ENCODE measurements around the gene GINS2. TPM values are rescaled to one million over a fixed set of nuclear protein-coding genes. Genes with fewer than 3 reads are reported as not detected.

GINS2 gene
- total RNA-seq, 1 donor from 2014 or later = 0.25 TPM

GRCh38 chr16:85676466-85676865, 12.3 kb downstream of the GINS2 start:
- DNase-seq (ENCODE audit: extremely low spot score in 2 of 2) = no peak
- TF ChIP-seq, protein P1, sequence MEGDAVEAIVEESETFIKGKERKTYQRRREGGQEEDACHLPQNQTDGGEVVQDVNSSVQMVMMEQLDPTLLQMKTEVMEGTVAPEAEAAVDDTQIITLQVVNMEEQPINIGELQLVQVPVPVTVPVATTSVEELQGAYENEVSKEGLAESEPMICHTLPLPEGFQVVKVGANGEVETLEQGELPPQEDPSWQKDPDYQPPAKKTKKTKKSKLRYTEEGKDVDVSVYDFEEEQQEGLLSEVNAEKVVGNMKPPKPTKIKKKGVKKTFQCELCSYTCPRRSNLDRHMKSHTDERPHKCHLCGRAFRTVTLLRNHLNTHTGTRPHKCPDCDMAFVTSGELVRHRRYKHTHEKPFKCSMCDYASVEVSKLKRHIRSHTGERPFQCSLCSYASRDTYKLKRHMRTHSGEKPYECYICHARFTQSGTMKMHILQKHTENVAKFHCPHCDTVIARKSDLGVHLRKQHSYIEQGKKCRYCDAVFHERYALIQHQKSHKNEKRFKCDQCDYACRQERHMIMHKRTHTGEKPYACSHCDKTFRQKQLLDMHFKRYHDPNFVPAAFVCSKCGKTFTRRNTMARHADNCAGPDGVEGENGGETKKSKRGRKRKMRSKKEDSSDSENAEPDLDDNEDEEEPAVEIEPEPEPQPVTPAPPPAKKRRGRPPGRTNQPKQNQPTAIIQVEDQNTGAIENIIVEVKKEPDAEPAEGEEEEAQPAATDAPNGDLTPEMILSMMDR (IDR thresholded peaks at IDR 0.05) = no peak
- TF ChIP-seq POLR2A (IDR thresholded peaks at IDR 0.05) = no peak
- no peak for TF ChIP-seq POLR2AphosphoS5 (IDR thresholded peaks at IDR 0.05; ENCODE audit: insufficient read depth in 1 of 2, low read depth in 1 of 2)
- Histone ChIP-seq H3K4me1 (no peaks in the 10 kb centered on the region), H3K4me3 (no peak overlapping the region), H3K27ac (no peak overlapping the region), H3K9me3 (no peaks in the 10 kb centered on the region), H3K27me3 (no peaks in the 10 kb centered on the region), H3K36me3 (peaks cover 0 to 22% of the 10 kb centered on the region in 2 donors)
- intact Hi-C loops (cut with DNase I) = no loop called here

- TF ChIP-seq, protein P1 (IDR thresholded peaks at IDR 0.05) = peak in 1 of 3 experiments; percentile 9
- no peak for TF ChIP-seq POLR2AphosphoS5 (IDR thresholded peaks at IDR 0.05; ENCODE audit: insufficient read depth in 1 of 2, low read depth in 1 of 2)
- Histone ChIP-seq H3K9me3 (no peaks in the 10 kb centered on the region), H3K27ac (no peak overlapping the region), H3K36me3 (peaks cover 0 to 29% of the 10 kb centered on the region in 2 donors), H3K4me1 (no peaks in the 10 kb centered on the region), H3K27me3 (no peaks in the 10 kb centered on the region), H3K4me3 (no peak overlapping the region)
- no peak for DNase-seq (ENCODE audit: extremely low spot score in 2 of 2)
- intact Hi-C loops (cut with DNase I) = no loop called here
These were observed 13.4 kb downstream of the GINS2 start for GRCh38 chr16:85675251-85675874.

DNA sequence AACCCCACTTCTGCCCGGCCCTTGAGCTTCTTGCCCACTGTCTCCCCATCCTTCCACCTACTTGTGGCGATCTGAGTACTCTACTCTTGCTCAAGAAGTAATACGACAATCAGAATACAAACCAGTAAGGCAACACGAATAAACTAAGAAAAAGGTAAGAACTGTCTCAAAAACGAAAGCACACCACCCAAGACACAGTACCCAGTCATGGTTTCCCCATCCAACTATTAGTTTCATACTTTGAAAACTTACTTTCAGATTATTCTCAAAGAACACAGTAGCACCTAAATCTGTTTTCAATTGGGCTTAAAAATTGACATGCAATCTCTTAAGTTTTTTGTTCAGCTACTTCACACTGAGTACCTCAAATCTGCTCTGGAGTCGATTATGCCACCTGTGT, 13.9 kb downstream of the GINS2 start:
- Histone ChIP-seq H3K27ac (no peak overlapping the region), H3K4me3 (no peak overlapping the region)
- intact Hi-C loops (cut with DNase I) = no loop called here

DNA sequence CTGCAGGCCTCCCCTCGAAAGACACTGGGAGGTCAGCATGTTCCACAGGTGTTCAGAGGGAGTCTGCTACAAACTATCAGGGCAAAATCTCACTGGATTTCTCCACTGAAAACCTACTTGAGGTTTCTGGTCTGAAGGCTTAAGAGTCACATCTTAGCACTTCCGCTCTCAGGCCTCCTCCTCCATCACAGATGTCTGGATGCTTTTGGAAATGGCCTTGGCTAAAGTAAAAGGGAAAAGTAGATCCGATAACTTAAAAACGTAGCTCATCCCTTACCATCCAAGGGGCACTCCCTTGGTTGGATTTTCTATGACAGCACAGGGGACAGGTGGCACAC, 14.4 kb downstream of the GINS2 start:
- intact Hi-C loops (cut with DNase I) = no loop called here
- Histone ChIP-seq H3K4me3 (no peak overlapping the region), H3K36me3 (peaks cover 0 to 38% of the 10 kb centered on the region in 2 donors), H3K9me3 (no peaks in the 10 kb centered on the region), H3K27me3 (no peaks in the 10 kb centered on the region), H3K4me1 (no peaks in the 10 kb centered on the region), H3K27ac (no peak overlapping the region)
- TF ChIP-seq, protein P1 (IDR thresholded peaks at IDR 0.05) = no peak
- TF ChIP-seq POLR2A (IDR thresholded peaks at IDR 0.05) (no peak), POLR2AphosphoS5 (IDR thresholded peaks at IDR 0.05; ENCODE audit: insufficient read depth in 1 of 2, low read depth in 1 of 2) (no peak)
- DNase-seq (ENCODE audit: extremely low spot score in 2 of 2) = no peak

More for the DNA sequence above, 13.9 kb downstream of the GINS2 start:
- TF ChIP-seq POLR2A (IDR thresholded peaks at IDR 0.05) (no peak), POLR2AphosphoS5 (IDR thresholded peaks at IDR 0.05; ENCODE audit: insufficient read depth in 1 of 2, low read depth in 1 of 2) (no peak)
- TF ChIP-seq, protein P1 (IDR thresholded peaks at IDR 0.05) = no peak
- Histone ChIP-seq H3K4me1 (no peaks in the 10 kb centered on the region), H3K9me3 (no peaks in the 10 kb centered on the region), H3K36me3 (peaks cover 0 to 33% of the 10 kb centered on the region in 2 donors), H3K27me3 (no peaks in the 10 kb centered on the region)
- no peak for DNase-seq (ENCODE audit: extremely low spot score in 2 of 2)

DNA sequence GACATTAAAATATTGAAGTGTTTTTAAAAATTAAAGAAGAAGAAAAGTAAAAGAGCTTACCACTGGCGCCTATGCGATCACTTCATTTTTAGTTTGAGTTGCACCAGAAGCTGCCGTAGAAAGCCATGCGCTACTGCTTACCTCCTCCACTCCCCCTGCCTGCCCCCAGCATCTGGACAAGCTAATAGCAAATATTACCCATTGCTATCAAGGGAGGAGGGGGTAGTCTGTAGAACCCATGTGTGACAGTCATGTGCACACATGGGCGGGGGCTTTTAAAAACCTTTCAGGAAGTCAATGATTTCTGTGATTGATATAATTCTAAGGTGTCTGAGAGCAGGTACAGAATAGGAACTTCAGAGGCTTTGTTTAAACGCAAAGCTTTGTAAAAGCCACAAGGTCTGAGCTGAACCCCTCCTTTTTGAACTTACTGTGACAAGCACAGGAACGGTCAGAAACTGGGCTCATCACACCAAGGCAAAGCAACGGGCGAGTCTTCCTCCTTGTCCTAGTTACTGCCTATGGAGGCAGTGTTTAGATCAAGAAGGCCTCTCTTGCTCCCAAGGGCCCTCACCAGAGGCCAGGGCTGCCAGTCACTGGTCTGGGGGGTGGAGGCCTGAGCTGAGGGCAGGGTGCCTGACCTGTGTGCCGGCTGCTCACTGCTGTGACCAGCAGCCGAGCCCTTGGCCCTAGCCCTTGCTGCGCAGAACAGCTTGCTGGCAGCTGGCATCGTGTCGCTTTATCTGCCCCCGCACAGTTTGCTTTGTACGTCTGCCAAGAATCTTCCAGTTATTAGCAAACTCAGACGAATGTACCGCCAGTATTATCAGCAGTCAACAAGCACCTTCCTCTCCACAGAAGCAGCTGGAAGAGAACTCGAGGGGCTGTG, 15.0 kb downstream of the GINS2 start:
- Histone ChIP-seq H3K36me3 (peaks cover 0 to 44% of the 10 kb centered on the region in 2 donors), H3K27ac (no peak overlapping the region), H3K27me3 (no peaks in the 10 kb centered on the region), H3K4me1 (no peaks in the 10 kb centered on the region), H3K4me3 (no peak overlapping the region), H3K9me3 (no peaks in the 10 kb centered on the region)
- intact Hi-C loops (cut with DNase I) = no loop called here
- no peak for DNase-seq (ENCODE audit: extremely low spot score in 2 of 2)
- no peak for TF ChIP-seq POLR2AphosphoS5 (IDR thresholded peaks at IDR 0.05; ENCODE audit: insufficient read depth in 1 of 2, low read depth in 1 of 2)
- no peak for TF ChIP-seq POLR2A (IDR thresholded peaks at IDR 0.05)
- TF ChIP-seq, protein P1 (IDR thresholded peaks at IDR 0.05) = no peak

Measured in vagina (tissue), 2 donors.